Islet of Langerhans (tissue), 1 donor: ENCODE results near the gene CARHSP1.
"Not testable (repeated sequence)": the region's sequence is repeated elsewhere in the genome, so short reads cannot be mapped to it uniquely, and the experiment has no call there.

ENCODE experiments used
- FAIRE-seq: peaks from one replicate; lab custom pipeline; 2011; peaks lifted over from hg19 to GRCh38; lab: Jason Lieb, UNC

The CARHSP1 gene

GRCh38 chr16:8893426-8893825 is 24.6 kb upstream of the CARHSP1 start:
- no peak for FAIRE-seq

- no peak for FAIRE-seq
Observed at GRCh38 chr16:8892101-8892575, 23.3 kb upstream of the CARHSP1 start.

DNA sequence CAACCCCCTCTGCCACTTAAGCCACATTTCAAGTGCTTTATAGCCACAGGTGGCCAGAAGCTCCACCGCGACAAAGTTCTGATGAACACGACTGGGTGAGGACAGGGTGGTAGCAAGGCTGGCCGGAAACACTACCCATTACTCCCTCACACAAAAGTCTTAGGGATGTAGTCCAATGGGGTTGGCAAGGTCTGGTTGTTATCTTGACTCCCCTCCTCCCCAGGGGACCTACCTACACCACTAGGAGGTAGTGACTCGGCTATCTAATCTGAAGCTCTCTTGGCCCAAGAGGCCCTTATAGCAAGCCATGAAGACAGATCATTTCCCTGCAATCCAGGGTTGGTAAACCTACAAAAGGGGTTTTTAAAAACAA is 21.7 kb upstream of the CARHSP1 start:
- FAIRE-seq, result no peak

DNA sequence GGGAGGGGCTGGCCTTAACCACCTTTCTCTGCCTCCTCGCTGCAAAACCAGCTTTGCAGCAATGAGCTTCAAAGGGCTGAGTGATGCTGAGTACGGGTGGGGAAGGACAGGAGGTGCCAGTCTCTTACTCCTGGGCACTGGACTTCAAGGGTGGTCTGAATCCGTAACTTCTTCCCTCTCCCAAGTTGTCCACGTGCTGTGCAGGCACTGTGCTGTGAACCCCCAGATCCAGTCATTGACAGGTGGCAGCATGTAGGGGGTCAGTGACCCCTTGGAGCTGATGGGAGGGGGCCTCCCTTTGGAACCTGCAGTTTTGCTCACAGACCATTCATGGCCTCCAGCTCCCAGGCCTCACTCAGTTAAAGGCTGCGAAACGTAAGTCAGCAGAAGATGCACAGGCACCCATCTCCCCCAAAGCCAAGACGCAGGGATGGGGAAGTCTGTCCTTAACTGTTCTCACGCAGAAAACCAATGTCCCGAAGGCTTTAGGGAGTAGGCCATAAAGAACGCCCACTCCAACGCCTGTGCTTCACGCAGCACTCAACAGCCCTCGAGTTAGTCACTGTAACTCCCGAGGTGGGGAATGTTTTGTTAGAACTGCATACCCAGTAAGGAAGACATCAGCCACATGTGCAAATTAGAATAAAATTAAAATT is 21.2 kb upstream of the CARHSP1 start:
- no peak for FAIRE-seq

DNA sequence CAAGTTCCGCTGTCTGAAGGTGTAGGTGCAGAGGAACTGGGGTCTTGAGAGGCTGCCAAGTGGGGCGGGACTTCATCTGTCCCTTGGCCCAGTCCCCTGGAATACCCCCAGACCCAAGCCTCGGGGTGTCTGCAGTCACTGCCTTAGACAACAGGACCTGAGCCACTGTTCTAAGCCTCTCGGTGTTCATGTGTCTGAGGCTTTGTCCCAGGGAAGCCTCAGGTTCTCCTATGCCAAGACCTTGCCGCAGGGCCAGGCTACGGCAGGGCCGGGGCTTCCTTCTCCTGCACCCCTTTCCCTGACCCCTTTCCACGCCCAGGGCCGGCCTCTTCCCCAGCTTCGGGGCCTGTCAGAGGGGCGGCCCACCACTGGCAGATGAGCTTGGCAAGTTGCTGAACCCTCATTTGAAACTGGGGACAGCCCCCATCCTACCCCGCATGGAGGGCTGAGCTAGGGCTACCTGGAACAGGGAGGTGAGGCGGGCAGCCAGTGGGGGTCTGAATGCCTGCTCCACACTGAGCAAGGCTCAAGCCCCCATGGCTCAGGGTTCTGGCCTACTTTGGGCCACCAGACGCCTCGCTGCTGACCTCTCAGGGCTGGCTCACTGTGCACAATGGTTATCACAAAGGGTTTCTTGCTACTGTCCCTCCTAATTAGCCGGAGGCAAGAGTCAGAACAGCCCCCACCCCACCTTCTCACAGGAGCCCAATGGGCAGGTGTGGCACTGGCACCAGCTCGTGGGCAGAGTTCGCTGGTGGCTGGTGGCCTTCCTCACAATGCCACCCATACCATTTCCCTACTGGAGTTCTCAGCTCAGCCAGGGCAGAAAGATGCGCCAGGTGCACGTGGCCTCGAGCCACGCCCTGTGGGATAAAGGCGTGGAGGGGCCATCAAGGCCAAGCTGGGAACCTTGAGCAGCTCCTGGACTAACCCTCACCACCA is 20.4 kb upstream of the CARHSP1 start:
- FAIRE-seq, result no peak

DNA sequence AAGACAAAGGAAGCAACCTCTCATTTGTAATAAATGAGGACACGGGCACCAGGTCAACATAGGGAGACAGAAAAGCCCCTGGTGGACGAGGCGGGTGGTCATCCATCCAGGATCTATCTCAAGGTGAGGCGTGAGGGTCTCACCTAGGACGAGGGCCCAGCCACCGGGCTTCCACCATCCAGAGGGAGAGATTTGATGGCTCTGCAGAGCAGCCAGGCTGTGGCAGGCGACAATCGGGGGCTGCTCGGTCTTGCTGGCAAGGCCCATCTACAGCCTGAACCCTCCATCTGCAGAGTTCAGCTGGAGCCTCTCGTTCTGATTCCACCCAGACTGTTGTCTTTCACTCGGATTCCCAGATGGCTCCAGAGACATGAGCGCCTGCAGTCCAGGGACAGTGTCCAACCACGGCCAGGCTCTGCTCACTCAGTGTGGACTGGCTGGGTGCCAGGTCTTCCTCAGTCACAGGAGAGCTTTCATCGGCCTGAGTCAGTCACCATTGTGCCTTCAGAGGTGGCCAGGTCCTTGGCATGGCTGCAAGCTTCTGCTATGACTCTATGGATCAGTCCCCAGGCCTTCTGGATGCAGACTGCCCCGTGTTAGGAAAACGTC is 19.2 kb upstream of the CARHSP1 start:
- no peak for FAIRE-seq

- FAIRE-seq, result no peak
Observed at GRCh38 chr16:8887431-8887765, 18.6 kb upstream of the CARHSP1 start.

GRCh38 chr16:8886593-8887430 is 18.0 kb upstream of the CARHSP1 start:
- FAIRE-seq, result no peak

DNA sequence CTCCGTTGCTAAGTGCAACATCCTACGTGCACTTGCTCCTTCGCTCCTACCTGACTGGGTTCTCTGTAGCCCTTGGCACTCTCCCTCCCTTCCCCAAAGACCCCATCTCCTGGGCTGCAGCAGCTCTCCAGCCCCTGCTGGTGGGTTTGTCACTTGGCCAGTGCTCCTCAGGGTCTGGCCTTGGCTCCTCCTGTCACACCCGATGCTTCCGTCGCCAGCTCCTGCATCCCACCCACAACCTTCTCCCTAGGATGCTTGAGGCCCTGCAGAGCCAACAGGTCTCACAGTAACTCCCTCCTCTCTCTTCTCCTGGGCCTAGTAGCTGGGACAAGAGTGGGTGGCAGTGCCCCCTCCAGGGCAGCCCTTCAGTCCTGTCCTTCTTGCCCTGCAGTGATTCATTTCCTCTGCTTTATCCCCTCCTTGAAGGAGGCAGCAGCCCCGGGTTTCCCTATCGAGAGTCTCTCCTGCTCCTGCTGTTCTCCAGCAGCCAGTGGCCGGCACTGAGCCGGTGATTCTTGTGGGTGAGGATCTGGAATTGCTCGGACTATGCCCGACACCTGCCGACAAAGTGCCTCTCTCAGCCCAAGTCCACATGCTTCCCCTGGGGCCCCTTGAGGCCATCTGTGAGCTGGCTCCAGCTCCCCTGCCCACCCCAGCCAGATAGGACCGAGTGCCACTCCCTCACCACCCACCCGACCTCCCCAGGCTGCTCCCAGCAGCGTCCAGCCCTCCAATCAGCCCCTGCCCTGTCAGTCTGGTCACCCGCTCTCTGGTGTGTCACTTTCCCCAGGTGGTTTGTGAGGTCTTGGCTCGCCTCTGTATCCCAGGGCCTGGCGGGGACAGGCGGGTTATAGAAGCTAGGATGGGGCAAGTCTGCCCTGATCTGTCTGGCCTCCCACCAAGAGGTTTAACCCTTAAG is 17.1 kb upstream of the CARHSP1 start:
- no peak for FAIRE-seq

DNA sequence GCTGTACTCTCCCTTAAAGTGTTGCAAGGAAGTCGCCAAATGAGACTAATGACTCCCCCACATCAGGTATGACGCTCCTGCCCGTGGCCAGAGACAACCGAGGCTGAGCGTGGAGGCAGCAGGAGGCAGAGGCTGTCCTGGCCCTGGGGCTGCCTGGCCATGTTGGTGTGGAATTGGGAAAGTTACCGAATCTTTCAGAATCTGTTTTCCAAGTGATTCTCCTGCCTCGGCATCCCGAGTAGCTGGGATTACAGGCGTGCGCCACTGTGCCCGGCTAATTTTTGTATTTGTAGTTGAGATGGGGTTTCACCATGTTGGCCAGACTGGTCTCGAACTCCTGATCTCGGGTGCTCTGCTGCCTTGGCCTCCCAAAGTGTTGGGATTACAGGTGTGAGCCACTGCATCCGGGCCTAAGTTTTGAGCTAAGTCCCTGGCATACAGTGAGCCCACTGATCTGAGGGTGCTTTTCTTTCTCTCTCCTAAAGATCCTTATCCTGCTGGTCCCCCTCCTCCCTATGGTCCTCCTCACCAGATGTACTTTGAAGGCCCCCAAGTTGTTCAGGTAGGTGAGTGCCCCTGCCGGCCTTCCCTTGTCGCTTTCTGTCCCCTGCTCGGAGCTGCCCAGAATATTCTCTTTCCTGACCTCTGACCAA is 14.0 kb upstream of the CARHSP1 start:
- FAIRE-seq, result no peak

DNA sequence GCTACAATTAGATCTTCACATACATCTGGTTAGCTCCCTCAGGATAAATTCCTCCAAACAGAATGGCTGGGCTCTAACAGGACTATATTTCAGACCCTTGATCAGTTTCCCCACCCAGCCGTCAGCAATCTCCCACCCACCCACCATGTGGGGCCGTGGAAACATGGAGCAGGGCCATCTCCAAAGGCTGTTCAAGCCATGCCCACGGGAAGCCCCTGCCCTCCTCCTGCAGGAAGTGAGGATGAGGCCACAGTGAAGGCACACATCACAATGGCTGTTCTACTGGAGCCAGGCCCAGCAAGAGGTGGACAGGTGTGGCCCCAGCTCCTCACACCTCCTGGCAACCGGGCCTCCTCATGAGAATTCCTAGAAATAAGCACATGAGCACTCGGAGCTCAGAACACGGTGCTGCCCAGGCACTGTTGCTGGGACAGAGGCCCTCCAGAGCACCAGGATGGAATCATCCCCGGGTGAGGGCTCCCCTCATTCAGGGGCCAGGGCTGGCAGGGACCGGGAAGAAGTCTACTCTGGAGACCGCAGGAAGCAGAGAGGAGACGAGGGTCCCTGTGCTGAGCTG is 13.3 kb upstream of the CARHSP1 start, which contains the start of gene LITAFD:
Gene LITAFD (plus strand): TSS at position 311 of the 577 bp plus-strand sequence. CDS start 2,005 bp downstream, outside the sequence.
- no peak for FAIRE-seq

DNA sequence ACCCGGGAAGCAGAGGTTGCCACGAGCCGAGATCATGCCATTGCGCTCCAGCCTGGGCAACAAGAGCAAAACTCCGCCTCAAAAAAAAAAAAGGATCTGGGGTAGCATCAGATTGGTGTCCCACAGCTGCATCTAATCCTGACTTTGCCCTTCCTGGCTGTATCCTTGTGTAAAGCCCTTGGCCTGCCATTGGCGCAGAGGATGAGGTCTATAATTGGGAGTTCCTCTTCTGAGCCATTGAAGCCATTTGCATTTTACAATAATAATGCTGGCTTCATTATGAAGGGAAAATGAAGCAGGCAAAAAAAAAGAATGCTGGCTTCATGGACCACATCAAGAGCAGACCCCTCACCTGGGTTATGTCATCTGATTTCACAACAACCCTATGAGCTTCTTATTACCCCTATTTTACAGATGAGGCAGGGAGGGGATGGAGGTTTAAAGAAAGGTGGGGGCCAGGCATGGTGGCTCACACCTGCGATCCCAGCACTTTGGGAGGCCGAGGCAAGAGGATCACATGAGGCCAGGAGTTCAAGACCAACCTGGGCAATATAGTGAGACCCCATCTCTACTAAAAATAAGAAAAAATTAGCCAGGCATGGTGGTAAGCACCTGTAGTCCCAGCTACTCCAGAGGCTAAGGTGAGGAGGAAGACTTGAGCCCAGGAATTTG is 12.2 kb upstream of the CARHSP1 start:
- no peak for FAIRE-seq

- no peak for FAIRE-seq
Observed at GRCh38 chr16:8878523-8878911, 9.7 kb upstream of the CARHSP1 start.

- no peak for FAIRE-seq
Observed at GRCh38 chr16:8877894-8878522, 9.2 kb upstream of the CARHSP1 start.

DNA sequence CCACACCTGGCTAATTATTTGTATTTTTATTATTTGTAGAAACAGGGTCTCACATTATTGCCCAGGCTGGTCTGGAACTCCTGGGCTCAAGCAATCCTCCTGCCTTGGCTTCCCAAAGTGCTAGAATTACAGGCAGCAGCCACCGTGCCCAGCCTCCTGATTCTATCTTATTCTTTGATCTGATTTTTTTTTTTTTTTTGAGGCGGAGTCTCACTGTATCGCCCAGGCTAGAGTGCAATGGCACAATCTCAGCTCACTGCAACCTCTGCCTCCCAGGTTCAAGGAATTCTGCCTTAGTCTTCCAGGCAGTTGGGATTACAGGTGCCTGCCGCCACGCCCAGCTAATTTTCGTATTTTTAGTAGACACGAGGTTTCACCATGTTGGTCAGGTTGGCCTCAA is 6.5 kb upstream of the CARHSP1 start:
- not testable (repeated sequence) for FAIRE-seq

DNA sequence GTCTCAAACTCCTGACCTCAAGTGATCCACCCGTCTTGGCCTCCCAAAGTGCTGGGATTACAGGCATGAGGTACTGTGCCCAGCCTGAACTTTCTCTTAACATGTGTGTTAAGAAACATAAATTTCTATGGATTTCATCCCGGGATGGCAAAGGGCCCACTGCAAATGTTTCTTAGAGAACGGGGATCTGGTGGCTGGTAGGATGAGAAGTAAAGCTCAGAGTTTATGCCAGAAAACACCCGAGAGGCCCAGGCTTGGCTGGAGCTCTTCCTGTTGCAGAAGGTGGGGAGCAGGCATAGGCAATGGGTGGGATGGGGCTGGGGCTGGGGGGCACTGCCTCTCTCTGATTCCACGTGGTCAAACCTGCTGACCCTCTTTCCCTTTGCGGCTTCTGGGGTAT is 5.6 kb upstream of the CARHSP1 start:
- no peak for FAIRE-seq

- not testable (repeated sequence) for FAIRE-seq
Observed at GRCh38 chr16:8873866-8874195, 5.0 kb upstream of the CARHSP1 start.

GRCh38 chr16:8872967-8873865 is 4.4 kb upstream of the CARHSP1 start:
- FAIRE-seq, result no peak
